HG03025 (cell line): Measurements from ENCODE around the gene CHMP4B.

Experiments
- ATAC-seq: cut with Tn5 transposase; IDR thresholded peaks from one replicate; pipeline ENCODE4 v1.9.1; 2021; ENCODE audit warnings: mild to moderate bottlenecking, moderate library complexity; ENCODE audit not compliant: unreplicated experiment, low FRiP score

Gene CHMP4B

GRCh38 chr20:33837096-33837830 is 26.1 kb downstream of the CHMP4B start:
- no peak for ATAC-seq

GRCh38 chr20:33838035-33838864 is 27.1 kb downstream of the CHMP4B start:
- no peak for ATAC-seq

- no peak for ATAC-seq
Observed at GRCh38 chr20:33839591-33839990, 28.4 kb downstream of the CHMP4B start.

- ATAC-seq = no peak
Observed at GRCh38 chr20:33840160-33840559, 29.0 kb downstream of the CHMP4B start.

- ATAC-seq = no peak
Observed at GRCh38 chr20:33840759-33841435, 29.7 kb downstream of the CHMP4B start.

- no peak for ATAC-seq
Observed at GRCh38 chr20:33841436-33841799, 30.3 kb downstream of the CHMP4B start.

GRCh38 chr20:33842346-33842745 is 31.2 kb downstream of the CHMP4B start:
- ATAC-seq = no peak

- no peak for ATAC-seq
Observed at GRCh38 chr20:33843050-33843449, 31.9 kb downstream of the CHMP4B start.

- ATAC-seq = no peak
Observed at GRCh38 chr20:33843854-33844253, 32.7 kb downstream of the CHMP4B start.

- ATAC-seq = no peak
Observed at GRCh38 chr20:33846291-33846935, 35.3 kb downstream of the CHMP4B start.

- ATAC-seq = no peak
Observed at GRCh38 chr20:33847006-33847405, 35.9 kb downstream of the CHMP4B start.

- no peak for ATAC-seq
Observed at GRCh38 chr20:33848391-33848790, 37.2 kb downstream of the CHMP4B start.

GRCh38 chr20:33850159-33850558 is 39.0 kb downstream of the CHMP4B start:
- no peak for ATAC-seq

- ATAC-seq = no peak
Observed at GRCh38 chr20:33851842-33852466, 40.8 kb downstream of the CHMP4B start.

GRCh38 chr20:33852626-33853506 is 41.7 kb downstream of the CHMP4B start:
- no peak for ATAC-seq

GRCh38 chr20:33853507-33853813 is 42.3 kb downstream of the CHMP4B start:
- ATAC-seq = no peak

- ATAC-seq = no peak
Observed at GRCh38 chr20:33857722-33858563, 46.8 kb downstream of the CHMP4B start.

GRCh38 chr20:33858666-33859065 is 47.5 kb downstream of the CHMP4B start:
- ATAC-seq = no peak
